ENCODE data around the gene MEAK7. TPM values are rescaled to one million over a fixed set of nuclear protein-coding genes. Genes with fewer than 3 reads are reported as not detected.

MEAK7 gene
- total and polyA plus RNA-seq, 2 of the 8 experiments (the other 6 are each of a cell fraction or from before 2014, with no cell fraction given), result 9.6 to 19.6 TPM

DNA sequence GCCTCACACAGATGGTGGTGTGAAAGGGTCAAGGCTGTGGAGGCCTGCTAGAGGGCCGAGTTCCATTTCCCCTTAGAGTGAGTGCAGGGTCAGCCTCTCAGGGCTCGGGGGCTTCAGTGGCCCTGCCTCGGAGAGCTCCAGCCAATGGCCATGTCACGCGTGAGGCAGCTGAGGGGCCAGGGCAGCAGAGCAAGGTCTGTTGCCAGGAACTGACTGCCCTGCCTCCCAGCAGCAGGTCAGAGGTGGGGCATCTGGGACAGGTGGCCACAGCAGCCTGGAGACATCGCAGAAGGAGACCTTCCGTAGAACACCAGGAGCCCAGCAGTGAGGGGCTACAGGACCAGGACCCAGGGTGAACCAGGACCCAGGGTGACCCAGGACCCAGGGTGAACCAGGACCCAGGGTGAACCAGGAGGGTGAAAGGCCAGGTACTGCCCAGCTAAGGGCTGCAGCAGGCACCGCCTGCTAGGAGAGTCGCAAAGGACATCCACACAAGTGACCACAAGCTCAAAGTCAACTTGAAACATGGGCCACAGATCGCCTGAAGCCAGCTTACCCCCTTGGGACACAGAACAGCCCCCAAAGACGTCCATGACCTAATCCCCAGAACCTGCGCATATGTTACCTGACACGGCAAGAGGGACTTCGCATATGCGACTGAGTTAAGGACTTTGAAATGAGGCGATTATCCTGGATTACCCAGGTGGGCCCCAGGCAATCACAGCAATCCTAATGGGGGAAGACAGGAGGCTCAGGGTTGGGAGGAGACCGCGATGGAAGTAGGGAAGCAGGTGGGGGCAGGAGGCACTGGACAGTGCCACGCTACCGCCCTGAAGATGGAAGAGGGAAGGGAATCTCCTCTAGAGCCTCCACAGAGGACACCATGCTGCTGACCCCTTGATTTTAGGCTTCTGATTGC, 4.8 kb upstream of the MEAK7 start (continued):
- TF ChIP-seq, protein P1, sequence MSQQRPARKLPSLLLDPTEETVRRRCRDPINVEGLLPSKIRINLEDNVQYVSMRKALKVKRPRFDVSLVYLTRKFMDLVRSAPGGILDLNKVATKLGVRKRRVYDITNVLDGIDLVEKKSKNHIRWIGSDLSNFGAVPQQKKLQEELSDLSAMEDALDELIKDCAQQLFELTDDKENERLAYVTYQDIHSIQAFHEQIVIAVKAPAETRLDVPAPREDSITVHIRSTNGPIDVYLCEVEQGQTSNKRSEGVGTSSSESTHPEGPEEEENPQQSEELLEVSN (IDR thresholded peaks at IDR 0.05), result no peak
